NAMALWA (cell line): ENCODE measurements around the gene MAP3K8.
"Not testable (repeated sequence)": the region's sequence is repeated elsewhere in the genome, so short reads cannot be mapped to it uniquely, and the experiment has no call there.

ENCODE experiments used
- DNase-seq: peaks from one replicate; pipeline ENCODE4 v3.0.0-alpha.2; 2015; ENCODE audit warnings: low spot score

Gene MAP3K8

GRCh38 chr10:30422981-30423654, 10.9 kb upstream of the MAP3K8 start:
- peak; percentile 74 for DNase-seq

DNA sequence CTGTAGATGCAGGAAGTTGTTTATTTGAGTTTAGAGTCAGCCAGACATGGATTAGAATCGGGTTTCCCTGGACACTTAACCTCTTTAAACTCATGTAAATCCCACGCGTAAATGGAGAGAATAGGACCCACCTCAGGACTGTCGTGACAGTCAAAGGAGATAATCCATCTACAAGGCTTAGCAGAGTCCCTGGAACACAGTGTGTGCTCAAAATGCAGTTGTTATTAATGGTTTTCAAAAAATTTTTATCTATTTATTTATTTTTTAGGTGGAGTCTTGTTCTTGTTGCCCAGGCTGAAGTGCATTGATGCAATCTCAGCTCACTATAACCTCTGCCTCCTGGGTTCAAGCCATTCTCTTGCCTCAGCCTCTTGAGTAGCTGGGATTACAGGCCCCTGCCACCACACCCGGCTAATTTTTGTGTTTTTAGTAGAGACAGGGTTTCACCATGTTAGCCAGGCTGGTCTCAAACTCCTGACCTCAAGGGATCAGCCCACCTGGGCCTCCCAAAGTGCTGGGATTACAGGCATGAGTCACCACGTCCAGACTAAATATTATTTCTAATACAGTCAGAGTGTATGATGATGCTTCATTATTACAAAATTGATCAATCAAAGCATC, 10.2 kb upstream of the MAP3K8 start:
- not testable (repeated sequence) for DNase-seq

DNA sequence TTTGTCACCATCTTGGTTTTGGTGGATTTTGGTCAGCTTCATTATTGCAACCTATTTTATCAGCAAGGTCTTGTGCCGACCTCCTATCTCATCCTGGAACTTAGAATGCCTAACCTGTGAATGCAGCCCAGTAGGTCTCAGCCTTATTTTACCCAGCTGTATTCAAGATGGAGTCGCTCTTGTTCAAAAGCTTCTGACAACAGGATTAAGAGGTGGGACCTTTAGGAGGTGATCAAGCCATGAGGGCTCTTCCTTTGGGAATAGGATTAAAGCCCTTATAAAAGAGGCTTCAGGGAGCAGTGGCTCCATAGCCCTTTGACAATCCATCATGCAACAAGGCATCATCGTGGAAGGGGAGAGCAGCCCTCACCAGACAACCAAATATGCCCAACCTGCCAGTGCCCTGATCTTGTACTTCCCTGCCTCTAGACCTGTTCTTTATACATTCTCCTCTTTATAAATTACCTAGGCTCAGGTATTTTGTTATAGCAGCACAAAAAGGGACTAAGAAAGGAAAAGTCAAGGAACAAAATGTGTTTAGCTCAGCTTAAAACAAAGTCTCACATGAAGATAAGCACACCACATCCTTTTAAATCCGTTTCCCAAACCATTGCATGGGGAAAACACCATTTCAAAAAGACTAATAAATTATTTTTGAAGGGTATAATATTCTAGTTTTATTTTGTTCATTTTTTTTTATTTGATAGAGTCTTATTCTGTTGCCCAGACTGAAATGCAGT, 8.5 kb upstream of the MAP3K8 start:
- DNase-seq: no peak

- DNase-seq: no peak
Observed at GRCh38 chr10:30430544-30431298, 3.3 kb upstream of the MAP3K8 start.

GRCh38 chr10:30431435-30431911, 2.5 kb upstream of the MAP3K8 start:
- DNase-seq: no peak

DNA sequence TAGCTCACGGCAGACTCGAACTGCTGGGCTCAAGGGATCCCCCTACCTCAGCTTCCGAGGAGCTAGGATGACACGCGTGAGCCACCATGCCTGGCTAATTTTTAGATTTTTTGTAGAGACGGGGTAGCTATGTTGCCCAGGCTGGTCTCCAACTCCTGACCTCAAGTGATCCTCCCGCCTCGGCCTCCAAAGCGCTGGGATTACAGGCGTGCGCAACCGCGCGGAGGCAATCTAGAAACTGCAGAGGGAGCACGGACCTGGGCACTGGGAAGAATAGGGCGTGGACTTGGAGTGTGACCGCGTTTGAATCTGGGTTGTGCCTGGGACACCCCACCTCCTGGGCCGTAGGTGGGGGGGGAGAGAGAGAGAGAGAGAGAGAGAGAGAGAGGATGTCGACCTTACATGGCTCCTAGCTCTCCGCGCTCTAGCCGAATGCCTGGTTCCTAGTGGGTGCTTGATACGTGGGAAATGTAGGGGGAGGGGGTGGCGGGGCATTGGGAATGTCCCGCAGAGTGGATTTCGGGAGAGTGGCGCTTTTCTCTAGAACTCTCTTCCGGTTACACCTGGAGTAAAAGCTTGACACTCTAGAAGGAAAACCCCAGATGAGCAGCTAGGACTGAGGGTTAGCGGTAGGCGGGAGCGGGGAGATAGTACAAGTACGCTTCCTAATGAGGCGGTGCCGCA, 1.2 kb upstream of the MAP3K8 start:
- DNase-seq: no peak

DNA sequence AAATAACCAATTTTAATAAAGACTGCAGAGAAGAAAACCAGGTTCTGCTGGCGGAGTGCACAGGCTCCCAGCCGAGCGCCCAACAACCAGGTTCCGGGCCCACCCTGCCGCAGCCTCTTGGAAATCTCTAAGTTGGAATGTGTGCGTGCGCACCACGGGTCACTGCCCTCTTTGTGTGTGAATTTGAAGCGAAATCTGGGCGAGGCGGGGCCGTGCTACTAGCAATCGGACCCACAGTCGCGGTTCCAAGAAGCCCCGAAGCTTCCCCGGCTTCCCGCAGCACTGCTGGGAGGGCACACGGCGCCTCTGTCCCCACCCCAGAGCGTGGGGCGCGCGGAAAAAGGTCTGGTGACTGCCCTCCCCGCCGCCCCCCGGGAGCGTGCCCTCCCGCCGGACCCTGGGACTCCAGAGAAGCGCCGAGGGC, 666 bp upstream of the MAP3K8 start:
- DNase-seq: peak; percentile 58

- DNase-seq: peak; percentile 79
Observed at GRCh38 chr10:30434273-30435072, 489 bp downstream of the MAP3K8 start.

GRCh38 chr10:30435073-30435422, 1.1 kb downstream of the MAP3K8 start:
- no peak for DNase-seq

DNA sequence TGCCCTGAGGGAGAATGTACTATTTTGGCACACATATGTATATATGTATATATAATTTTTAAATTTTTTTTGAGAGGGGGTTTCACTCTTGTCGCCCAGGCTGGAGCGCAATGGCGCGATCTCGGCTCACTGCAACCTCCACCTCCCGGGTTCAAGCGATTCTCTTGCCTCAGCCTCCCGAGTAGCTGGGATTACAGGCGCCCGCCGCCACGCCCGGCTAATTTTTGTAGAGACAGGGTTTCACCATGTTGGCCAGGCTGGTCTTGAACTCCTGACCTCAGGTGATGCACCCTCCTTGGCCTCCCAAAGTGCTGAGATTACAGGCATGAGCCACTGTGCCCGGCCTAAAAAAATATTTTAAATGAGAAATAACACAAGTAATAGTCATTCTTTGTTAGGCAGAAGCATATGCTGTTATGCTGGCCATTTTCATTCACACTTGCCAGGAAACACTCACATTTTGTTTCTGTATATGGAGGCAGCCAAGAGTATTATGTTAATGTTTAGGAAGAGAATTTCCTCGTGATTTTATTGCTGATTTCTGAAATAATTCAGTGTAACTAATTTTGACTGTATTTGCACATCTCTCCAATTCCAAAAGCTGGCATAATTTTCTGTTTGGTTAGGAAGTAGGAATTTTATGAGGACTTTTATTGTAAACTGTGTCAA, 1.6 kb downstream of the MAP3K8 start:
- not testable (repeated sequence) for DNase-seq

DNA sequence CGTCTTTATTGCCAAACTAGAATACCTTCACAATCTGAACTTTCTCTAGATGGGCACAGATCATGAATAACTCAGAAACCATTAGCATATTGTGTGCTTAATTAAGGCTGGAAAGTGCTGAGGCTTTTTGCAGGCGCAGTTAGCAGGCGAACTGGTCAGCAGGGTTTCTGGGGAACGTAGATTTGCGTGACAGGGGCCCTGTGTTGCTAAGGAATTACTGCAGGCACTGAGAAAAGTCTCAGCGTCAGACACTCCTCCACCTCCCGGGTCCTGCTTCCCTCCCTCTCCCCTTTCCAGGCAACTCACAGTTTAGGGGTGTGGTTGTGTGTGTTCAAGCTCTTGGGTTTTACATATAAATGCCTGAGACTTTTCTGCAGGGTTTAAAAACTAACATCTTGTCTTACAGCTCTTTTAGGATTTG, 2.2 kb downstream of the MAP3K8 start:
- peak; percentile 46 for DNase-seq

DNA sequence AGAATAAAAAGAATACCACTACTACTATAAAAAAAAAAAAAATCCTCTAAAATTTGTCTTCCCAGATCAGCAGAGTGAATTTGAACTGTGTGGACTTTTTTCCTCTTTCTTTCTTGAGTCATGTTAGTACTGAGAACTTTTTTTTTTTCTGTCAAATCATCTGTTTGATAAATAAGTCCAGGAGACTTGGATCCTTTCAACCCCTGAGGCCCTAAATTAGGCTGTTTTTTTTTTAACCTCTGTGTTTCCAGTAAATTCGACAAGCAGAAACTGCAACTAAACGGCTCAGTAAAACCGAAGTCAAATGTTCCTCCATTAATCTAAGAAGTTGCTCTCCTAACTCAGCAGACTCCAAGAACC, 2.7 kb downstream of the MAP3K8 start:
- no peak for DNase-seq

- peak; percentile 85 for DNase-seq
Observed at GRCh38 chr10:30437031-30437841, 3.3 kb downstream of the MAP3K8 start.

- no peak for DNase-seq
Observed at GRCh38 chr10:30438021-30438850, 4.3 kb downstream of the MAP3K8 start.

- no peak for DNase-seq
Observed at GRCh38 chr10:30439931-30440330, 5.9 kb downstream of the MAP3K8 start.

- no peak for DNase-seq
Observed at GRCh38 chr10:30442019-30442606, 8.1 kb downstream of the MAP3K8 start.

- DNase-seq: no peak
Observed at GRCh38 chr10:30443049-30443448, 9.1 kb downstream of the MAP3K8 start.

DNA sequence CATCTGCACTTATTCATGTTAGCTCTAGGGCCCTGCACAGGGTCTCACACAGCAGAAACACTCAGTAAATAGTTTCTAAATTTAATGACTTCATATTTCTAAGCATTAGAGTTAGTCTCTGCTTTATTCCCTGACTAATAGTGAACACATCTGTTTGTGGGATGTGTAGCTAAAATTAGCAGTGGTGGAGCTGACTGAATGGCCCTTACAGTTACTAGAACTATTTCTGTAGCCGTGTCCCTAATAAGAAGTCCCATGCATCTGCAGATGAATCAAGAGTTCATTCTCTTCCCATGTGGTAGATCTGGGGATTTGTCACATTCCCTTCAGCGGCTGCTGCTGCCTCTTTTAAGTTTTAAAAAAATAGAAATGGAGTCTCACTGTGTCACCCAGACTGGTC, 11.7 kb downstream of the MAP3K8 start:
- DNase-seq: no peak
